Activated CD4-positive, alpha-beta T cell treated with anti-CD3 and anti-CD28 coated beads, Interleukin-2, amount 50 U/mL, for 48 hours (primary cell): Measurements from ENCODE around the gene FOXQ1.
A peak's percentile ranks its signal among the peaks of the same experiment; 100 is the strongest.
"Not testable (repeated sequence)": the region's sequence is repeated elsewhere in the genome, so short reads cannot be mapped to it uniquely, and the experiment has no call there.

Experiments used
- DNase-seq, 2 experiments: peaks; one replicate each; pipeline ENCODE4 v3.0.0-alpha.2; 2020

FOXQ1 gene

GRCh38 chr6:1322696-1323219 is 10.9 kb downstream of the FOXQ1 start:
- no peak for DNase-seq

- no peak for DNase-seq
These were observed 13.0 kb downstream of the FOXQ1 start for GRCh38 chr6:1324936-1325335.

GRCh38 chr6:1325461-1326309 is 13.8 kb downstream of the FOXQ1 start:
- peak in 1 of 2 experiments; percentile 7 for DNase-seq

- no peak for DNase-seq
These were observed 14.7 kb downstream of the FOXQ1 start for GRCh38 chr6:1326535-1327121.

GRCh38 chr6:1327630-1328029 is 15.7 kb downstream of the FOXQ1 start:
- no peak for DNase-seq

GRCh38 chr6:1328129-1328800 is 16.4 kb downstream of the FOXQ1 start:
- DNase-seq, result no peak

- no peak for DNase-seq
These were observed 17.8 kb downstream of the FOXQ1 start for GRCh38 chr6:1329708-1330107.

GRCh38 chr6:1334684-1335083 is 22.8 kb downstream of the FOXQ1 start:
- DNase-seq, result no peak

- no peak for DNase-seq
These were observed 23.6 kb downstream of the FOXQ1 start for GRCh38 chr6:1335367-1336037.

- no peak for DNase-seq
These were observed 24.4 kb downstream of the FOXQ1 start for GRCh38 chr6:1336246-1336843.

GRCh38 chr6:1337791-1338190 is 25.9 kb downstream of the FOXQ1 start:
- no peak for DNase-seq

- no peak for DNase-seq
These were observed 34.2 kb downstream of the FOXQ1 start for GRCh38 chr6:1346101-1346500.

GRCh38 chr6:1346558-1347091 is 34.7 kb downstream of the FOXQ1 start:
- DNase-seq, result no peak

GRCh38 chr6:1347161-1347560 is 35.3 kb downstream of the FOXQ1 start:
- no peak for DNase-seq

- DNase-seq, result no peak
These were observed 36.8 kb downstream of the FOXQ1 start for GRCh38 chr6:1348675-1349074.

GRCh38 chr6:1349655-1350054 is 37.8 kb downstream of the FOXQ1 start:
- no peak for DNase-seq

- DNase-seq, result no peak
These were observed 39.6 kb downstream of the FOXQ1 start for GRCh38 chr6:1351381-1352008.

- DNase-seq, result not testable (repeated sequence)
These were observed 43.2 kb downstream of the FOXQ1 start for GRCh38 chr6:1355068-1355467.

GRCh38 chr6:1361717-1362116 is 49.8 kb downstream of the FOXQ1 start:
- not testable (repeated sequence) for DNase-seq

GRCh38 chr6:1362643-1363042 is 50.7 kb downstream of the FOXQ1 start:
- DNase-seq, result no peak

- DNase-seq, result no peak
These were observed 51.4 kb downstream of the FOXQ1 start for GRCh38 chr6:1363298-1363697.
